ENCODE data around the gene ARHGEF4. TPM values are rescaled to one million over a fixed set of nuclear protein-coding genes. Genes with fewer than 3 reads are reported as not detected.

The ARHGEF4 gene
- total RNA-seq, 6 experiments from 2014 or later, result 0.44 to 6.7 (median 0.67) TPM; not detected in 2

DNA sequence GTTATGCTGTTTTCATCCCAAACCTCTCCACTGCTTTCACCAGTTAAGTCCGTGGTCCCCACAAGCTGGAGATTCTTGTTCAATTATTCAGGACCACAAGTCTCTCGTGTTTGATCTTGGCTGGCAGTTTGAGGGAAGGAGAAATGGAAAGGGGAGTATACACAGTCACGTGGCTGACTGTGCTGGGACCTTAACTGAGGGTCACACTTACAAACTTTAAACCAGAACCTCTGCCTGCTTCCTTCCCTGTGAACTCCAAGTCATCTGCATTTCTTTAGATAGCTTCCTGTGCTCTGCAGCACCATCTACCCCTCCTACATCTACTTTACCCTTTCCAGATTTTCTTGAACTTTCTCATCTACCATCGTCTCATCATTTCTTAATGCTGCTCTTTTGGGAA is 91.7 kb downstream of the ARHGEF4 start:
- DNase-seq (no peak), ATAC-seq (no peak)
- Histone ChIP-seq H3K27ac (no peak overlapping the region), H3K9me3 (no peaks in the 10 kb centered on the region), H3K36me3 (no peaks in the 10 kb centered on the region), H3K27me3 (no peaks in the 10 kb centered on the region), H3K4me1 (no peaks in the 10 kb centered on the region), H3K4me3 (no peak overlapping the region)
- WGBS (ENCODE audit: insufficient coverage, low coverage, low lambda C conversion rate, missing lambda C conversion rate), result 45% methylated on average over 4 of the region's 4 CpGs
- no peak for TF ChIP-seq POLR2A (IDR thresholded peaks at IDR 0.05)
- TF ChIP-seq, protein P1, sequence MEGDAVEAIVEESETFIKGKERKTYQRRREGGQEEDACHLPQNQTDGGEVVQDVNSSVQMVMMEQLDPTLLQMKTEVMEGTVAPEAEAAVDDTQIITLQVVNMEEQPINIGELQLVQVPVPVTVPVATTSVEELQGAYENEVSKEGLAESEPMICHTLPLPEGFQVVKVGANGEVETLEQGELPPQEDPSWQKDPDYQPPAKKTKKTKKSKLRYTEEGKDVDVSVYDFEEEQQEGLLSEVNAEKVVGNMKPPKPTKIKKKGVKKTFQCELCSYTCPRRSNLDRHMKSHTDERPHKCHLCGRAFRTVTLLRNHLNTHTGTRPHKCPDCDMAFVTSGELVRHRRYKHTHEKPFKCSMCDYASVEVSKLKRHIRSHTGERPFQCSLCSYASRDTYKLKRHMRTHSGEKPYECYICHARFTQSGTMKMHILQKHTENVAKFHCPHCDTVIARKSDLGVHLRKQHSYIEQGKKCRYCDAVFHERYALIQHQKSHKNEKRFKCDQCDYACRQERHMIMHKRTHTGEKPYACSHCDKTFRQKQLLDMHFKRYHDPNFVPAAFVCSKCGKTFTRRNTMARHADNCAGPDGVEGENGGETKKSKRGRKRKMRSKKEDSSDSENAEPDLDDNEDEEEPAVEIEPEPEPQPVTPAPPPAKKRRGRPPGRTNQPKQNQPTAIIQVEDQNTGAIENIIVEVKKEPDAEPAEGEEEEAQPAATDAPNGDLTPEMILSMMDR (IDR thresholded peaks at IDR 0.05), result no peak
- intact Hi-C loops (cut with DNase I), result no loop called here

DNA sequence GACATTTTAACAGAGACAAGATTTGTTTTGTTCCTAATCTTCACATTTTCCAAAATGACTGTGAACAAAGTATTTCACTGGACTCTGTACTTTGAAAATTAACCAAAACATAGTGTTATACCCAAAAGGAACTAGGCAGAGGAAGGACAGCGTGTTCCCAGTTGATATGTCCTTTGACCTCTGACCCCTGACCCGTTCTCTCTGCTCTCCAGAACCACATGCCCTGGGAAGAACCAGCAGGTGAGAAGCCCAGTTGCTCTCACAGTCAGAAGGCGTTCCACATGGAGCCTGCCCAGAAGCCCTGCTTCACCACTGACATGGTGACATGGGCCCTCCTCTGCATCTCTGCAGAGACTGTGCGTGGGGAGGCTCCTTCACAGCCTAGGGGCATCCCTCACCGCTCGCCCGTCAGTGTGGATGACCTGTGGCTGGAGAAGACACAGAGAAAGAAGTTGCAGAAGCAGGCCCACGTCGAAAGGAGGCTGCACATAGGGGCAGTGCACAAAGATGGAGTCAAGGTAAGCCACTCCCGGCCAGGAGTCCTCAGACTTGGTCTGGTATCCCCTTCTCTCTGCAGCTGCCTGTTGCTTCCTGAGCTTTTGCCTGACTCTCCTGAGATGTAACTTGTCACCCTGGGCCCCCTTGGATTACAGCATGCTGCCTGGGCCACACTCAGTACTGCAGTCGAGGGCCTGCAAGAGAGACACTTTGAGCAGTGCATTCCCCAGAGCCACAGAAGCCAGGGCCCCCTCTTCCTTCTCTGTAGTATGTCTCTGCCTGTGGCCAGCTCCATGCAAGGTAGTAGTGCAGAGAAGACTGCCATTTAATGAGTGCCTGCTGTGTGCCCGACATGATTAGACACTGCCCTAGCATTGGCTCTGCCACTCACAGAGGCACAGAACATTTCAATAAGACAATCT is 94.3 kb downstream of the ARHGEF4 start:
- ATAC-seq (no peak), DNase-seq (no peak)
- Histone ChIP-seq H3K4me3 (no peak overlapping the region), H3K4me1 (no peaks in the 10 kb centered on the region), H3K27ac (no peak overlapping the region), H3K36me3 (no peaks in the 10 kb centered on the region), H3K9me3 (no peaks in the 10 kb centered on the region), H3K27me3 (no peaks in the 10 kb centered on the region)
- intact Hi-C loops (cut with DNase I), result no loop called here
- TF ChIP-seq, protein P1 (IDR thresholded peaks at IDR 0.05), result no peak
- no peak for TF ChIP-seq POLR2A (IDR thresholded peaks at IDR 0.05)
- 49% methylated on average over 3 of the region's 12 CpGs for WGBS (ENCODE audit: insufficient coverage, low coverage, low lambda C conversion rate, missing lambda C conversion rate)

DNA sequence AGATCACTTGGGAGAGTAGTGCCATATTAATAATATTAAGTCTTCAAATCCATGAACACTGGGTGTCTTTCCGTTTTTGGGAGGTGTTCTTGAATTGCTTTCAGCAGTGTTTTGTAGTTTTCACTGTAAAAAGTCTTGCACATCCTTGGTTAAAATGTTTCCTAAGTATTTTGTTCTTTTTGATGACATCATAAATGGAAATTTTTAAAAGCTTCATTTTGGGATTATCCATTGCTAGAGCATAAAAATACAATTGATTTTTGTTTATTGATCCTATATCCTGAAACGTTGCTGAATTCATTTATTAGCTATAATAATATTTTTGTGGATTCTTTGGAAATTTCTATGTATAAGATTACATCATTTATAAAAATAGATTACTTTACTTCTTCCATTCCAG is 96.8 kb downstream of the ARHGEF4 start:
- no peaks in the 10 kb centered on the region for H3K9me3 ChIP-seq
- no peak overlapping the region for H3K27ac ChIP-seq
- ATAC-seq (no peak), DNase-seq (no peak)
- no peak overlapping the region for H3K4me3 ChIP-seq
- H3K4me1 ChIP-seq, result no peaks in the 10 kb centered on the region
- no peaks in the 10 kb centered on the region for H3K27me3 ChIP-seq
- TF ChIP-seq, protein P1 (IDR thresholded peaks at IDR 0.05), result no peak
- TF ChIP-seq POLR2A (IDR thresholded peaks at IDR 0.05), result no peak
- WGBS (ENCODE audit: insufficient coverage, low coverage, low lambda C conversion rate, missing lambda C conversion rate), result 26% methylated on average over 2 of the region's 2 CpGs
- intact Hi-C loops (cut with DNase I), result no loop called here
- no peaks in the 10 kb centered on the region for H3K36me3 ChIP-seq

DNA sequence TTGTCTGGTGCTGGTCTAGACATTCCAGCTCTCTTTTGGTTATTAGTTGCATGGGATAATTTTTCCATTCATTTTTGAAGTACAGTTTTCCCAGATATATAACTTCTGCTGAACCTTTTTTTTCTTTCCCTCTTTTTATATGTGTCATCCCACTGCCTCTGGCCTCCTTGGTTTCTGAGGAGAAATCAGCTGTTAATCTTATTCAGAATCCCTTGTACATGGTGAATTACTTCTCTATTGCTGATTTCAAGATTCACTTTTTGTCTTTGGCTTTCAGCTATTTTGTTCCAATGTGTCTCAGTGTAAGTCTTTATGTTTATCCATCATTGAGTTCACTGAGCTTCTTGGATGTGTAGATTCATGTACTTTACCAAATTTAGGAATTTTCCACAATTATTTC is 99.7 kb downstream of the ARHGEF4 start:
- ATAC-seq, result no peak
- H3K36me3 ChIP-seq, result no peaks in the 10 kb centered on the region
- no peaks in the 10 kb centered on the region for H3K4me1 ChIP-seq
- H3K27me3 ChIP-seq, result no peaks in the 10 kb centered on the region
- H3K9me3 ChIP-seq, result no peaks in the 10 kb centered on the region
- no peak overlapping the region for H3K4me3 ChIP-seq
- no peak for TF ChIP-seq POLR2A (IDR thresholded peaks at IDR 0.05)
- TF ChIP-seq, protein P1 (IDR thresholded peaks at IDR 0.05), result no peak
- DNase-seq, result no peak
- intact Hi-C loops (cut with DNase I), result no loop called here
- no peak overlapping the region for H3K27ac ChIP-seq
